ENCODE measurements around the gene FKBP1A.

- TF ChIP-seq POLR2A (IDR thresholded peaks at IDR 0.05) (no peak), CTCF (IDR thresholded peaks at IDR 0.05) (no peak)
These were observed 14.7 kb downstream of the FKBP1A start for GRCh38 chr20:1377984-1378734.

Measured in testis (tissue), 2 donors.